GM15510 (cell line): ENCODE measurements around the gene LGALS7B.

Experiments used
- POLR2A ChIP-seq: IDR thresholded peaks from 3 replicates; pipeline ENCODE4 v1.6.1; 2011; ENCODE audit warnings: borderline replicate concordance; ENCODE audit not compliant: insufficient read length; ENCODE audit errors: extremely low read depth

Gene LGALS7B

DNA sequence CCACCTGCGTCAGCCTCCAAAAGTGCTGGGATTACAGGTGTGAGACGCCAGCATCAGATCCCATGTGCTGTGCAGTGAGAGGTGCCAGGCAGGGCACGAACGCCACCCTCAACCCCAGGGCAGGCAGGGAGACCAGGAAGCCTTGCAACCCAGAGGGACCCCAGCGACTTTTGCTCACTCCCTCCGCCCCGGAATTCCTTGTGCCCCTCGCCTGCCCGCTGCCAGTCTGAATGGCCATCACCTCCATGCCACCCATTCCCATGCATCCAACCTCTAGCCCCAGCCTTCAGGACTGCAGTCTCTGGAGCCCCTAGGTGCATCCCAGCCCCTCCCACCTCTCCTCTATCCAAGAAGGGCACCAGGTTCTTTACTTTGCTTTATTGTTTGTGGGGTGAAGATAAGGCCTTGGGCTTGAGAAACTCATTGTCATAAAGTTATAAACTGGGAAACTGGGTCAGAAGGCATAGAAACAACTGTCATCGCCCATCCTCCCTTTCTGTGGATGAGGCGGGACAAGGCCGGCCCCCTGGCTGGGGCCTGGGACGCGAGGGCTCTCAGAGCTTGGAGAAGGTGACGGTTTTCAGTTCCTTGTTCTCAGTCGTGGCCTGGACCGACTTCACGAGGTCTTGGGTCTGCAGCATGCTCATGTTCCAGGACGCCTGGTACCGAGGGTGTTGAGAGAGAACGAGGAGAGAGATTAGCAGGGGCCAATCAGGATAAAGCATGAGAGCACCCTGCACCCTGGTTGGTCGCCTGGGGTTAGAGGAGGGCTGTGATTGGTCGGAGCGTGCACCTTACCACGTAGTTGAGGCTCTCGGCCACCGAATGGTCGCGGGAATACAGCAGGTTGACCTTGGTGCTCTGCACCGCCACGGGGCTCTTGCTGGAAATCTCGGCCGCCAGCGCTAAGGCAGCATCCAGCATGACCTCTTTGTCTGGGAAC is 26.3 kb downstream of the LGALS7B start:
- TF ChIP-seq POLR2A: no peak

- no peak for TF ChIP-seq POLR2A
These were observed 27.2 kb downstream of the LGALS7B start for GRCh38 chr19:38816131-38816750.

DNA sequence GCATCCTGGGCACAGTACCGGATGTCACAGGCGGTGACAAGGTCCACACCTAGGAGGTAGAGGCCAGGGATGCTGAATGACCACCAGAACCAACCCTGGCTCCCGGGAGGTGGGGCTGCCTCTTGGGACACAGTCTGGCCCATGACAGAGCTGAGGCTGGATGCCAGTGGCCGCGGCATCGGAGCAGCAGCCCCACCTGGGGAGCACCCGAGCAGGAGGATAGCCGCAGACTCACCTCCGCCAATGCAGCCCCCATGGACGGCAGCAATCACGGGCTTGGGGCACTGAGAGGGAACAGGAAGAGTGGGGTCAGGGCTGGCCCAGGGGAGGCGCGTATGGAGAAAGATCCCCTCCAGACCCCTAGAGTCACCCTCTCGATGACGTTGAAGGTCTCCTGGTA is 28.1 kb downstream of the LGALS7B start:
- TF ChIP-seq POLR2A: no peak

DNA sequence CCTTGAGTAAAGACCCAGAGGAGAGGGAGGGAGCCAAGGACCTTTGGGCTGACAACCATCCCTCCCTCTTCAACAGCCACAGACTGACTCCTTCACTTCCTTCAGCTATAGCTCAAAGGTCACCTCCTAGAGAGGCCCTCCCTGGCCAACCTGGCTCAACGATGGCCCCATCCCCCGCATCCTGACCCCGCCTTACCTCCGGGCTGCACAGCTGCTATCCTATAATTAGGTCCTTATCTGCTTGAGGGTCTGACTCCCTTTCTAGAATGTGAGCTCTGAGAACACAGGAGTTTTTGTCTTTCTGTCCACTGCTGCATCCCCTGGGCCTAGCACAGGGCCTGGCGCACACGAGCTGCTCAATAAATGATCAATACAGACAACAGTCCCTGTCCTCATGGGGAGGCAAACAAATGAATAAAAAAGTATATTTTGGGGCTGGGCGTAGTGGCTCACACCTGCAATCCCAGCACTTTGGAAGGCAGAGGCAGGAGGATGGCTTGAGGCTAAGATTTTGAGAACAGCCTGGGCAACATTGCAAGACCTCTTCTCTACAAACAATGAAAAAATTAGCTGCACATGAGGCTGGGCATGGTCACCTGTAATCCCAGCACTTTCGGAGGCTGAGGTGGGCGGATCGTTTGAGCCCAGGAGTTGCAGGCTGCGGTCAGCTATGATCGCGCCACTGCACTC is 30.4 kb downstream of the LGALS7B start:
- TF ChIP-seq POLR2A: no peak

- TF ChIP-seq POLR2A: no peak
These were observed 38.0 kb downstream of the LGALS7B start for GRCh38 chr19:38826856-38827551.

- TF ChIP-seq POLR2A: no peak
These were observed 41.2 kb downstream of the LGALS7B start for GRCh38 chr19:38830039-38830733.

DNA sequence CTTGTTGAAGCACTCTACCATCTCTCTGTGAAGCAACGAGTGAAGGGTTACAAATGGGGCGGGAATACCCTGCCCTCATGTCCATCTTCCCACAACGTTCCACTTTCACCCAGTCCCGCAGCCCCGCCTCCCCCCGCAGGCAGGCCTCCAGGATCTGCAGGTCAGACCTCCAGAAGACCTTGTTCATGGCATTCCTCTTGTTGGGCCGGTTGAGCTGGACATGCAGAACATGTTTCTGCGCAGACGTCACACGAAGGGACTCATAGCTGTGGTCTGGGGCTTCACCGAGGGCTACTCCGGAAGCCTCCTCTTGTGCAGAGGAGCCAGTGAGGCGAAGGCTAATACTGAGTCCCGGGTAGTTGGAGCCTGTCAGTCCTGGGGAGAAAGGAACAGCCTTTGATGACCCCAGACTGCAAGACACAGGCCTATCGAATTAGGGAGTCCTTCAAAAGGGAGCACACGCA is 42.2 kb downstream of the LGALS7B start:
- no peak for TF ChIP-seq POLR2A

DNA sequence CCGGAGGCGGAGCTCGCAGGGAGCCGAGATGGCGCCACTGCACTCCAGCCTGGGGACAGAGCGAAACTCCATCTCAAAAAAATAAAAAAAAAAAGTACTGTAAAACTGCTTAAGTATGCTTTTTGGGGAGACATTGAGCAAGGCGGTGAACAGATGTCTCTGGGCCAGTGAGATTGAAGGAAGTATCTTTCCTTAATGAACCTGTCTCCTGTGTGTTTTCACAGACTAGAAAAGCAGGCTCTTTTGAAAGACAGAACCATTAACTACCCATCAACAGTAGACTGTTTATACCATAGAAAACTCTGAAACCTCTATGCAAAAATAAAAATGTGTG is 44.1 kb downstream of the LGALS7B start:
- TF ChIP-seq POLR2A: no peak

DNA sequence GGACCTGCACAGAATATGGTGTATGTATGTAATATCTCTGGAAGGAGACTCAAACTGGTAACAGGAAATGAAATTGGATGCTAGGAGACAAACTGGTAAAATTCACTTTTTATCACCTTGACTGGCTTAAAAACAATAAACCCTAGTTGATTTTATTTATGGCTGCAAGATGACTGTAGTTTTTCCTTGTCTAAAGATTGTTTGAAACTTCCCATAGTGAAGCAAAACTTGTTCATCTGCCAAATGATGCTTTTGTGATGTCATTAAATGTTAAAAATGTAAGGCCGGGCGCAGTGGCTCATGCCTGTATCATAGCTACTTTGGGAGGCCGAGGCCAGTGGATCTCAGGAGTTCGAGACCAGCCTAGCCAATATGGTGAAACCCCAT is 45.1 kb downstream of the LGALS7B start:
- no peak for TF ChIP-seq POLR2A

DNA sequence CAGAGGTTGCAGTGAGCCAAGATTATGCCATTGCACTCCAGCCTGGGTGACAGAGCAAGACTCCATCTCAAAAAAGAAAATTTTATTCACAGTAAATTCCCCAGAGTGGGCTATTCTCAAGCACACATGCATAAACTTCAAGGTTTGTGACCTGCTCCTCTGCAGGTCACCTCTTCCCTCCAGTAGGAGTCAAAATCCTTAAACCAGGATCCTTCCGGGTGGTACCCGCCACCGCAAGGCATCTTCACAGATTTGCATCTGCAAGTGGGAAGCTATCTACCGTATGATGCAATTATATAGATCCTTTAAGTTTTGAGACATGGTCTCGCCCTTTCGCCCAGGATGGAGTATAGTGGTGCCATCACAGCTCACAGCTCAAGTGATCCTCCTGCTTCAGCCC is 45.6 kb downstream of the LGALS7B start:
- no peak for TF ChIP-seq POLR2A

GRCh38 chr19:38836159-38836982 is 47.4 kb downstream of the LGALS7B start:
- no peak for TF ChIP-seq POLR2A

DNA sequence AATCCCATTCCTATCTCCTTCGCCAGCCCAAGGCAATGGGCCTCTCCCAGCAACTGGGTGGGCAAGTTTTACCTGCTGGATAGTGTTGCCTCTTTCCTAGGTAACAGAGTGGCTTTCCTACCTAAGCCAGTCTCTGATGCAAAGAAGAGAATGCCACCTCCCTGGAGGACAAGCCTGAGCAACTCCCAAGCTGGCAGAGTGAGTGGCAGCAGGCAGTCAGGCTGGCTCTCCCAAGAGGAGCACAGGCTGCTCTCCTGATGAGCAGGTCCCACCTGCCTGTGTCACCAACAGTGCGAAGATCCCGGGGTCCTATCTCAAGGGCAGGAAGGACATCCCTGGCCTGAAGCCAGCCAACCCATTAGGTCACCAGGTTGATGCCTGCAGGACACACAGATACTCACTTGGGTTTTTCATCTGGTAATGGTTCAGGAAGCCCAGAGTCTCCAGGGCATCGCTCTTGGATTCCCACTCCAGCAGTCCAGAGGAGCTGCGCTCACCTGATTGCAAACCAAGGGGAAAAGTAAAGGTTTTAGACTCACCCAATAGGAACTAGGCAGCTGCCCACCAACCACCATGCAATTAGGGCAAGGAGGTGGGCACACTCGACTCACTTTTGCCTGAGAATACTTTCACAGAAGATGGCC is 48.1 kb downstream of the LGALS7B start:
- no peak for TF ChIP-seq POLR2A

DNA sequence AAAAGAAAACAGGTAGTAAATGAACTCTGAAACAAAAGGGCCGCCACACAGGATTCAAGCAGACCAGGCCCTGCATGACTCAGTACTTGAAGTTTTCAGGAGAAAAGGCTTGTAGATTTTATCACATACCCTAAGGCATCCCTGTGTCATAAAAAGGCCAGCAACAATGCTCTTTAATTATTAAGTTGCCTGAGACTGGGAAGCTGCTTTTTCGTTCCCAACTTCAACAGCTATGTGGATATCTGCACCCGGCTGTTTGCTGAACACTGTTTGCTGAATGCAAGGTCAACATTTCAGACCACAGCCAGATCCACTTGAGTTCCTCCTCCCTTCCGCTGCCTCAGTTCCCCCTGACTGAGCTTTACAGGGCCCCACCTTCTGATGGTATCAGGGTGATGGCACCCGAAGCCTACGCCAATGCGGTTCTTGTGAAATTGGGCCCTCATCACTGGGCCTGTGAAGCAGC is 48.7 kb downstream of the LGALS7B start:
- TF ChIP-seq POLR2A: no peak
